Femur (tissue), 1 donor: Measurements from ENCODE around the gene KCNK1.

Source experiments
- DNase-seq: peaks from one replicate; pipeline ENCODE4 v3.0.0-alpha.2; 2017

KCNK1 gene

GRCh38 chr1:233640179-233640578 lies 26.3 kb downstream of the KCNK1 start:
- DNase-seq: no peak

GRCh38 chr1:233641029-233641428 lies 27.1 kb downstream of the KCNK1 start:
- DNase-seq: no peak

- DNase-seq: no peak
Measured at GRCh38 chr1:233647073-233647472, 33.2 kb downstream of the KCNK1 start.

GRCh38 chr1:233647636-233648035 lies 33.7 kb downstream of the KCNK1 start:
- no peak for DNase-seq

- no peak for DNase-seq
Measured at GRCh38 chr1:233651061-233651460, 37.2 kb downstream of the KCNK1 start.

- DNase-seq: no peak
Measured at GRCh38 chr1:233651563-233652233, 37.8 kb downstream of the KCNK1 start.

GRCh38 chr1:233652526-233652925 lies 38.6 kb downstream of the KCNK1 start:
- DNase-seq: no peak

- no peak for DNase-seq
Measured at GRCh38 chr1:233654658-233655280, 40.9 kb downstream of the KCNK1 start.

- DNase-seq: no peak
Measured at GRCh38 chr1:233655301-233655740, 41.4 kb downstream of the KCNK1 start.

GRCh38 chr1:233656032-233656635 lies 42.2 kb downstream of the KCNK1 start:
- DNase-seq: no peak

GRCh38 chr1:233656687-233657086 lies 42.8 kb downstream of the KCNK1 start:
- no peak for DNase-seq

GRCh38 chr1:233657466-233657865 lies 43.6 kb downstream of the KCNK1 start:
- no peak for DNase-seq

GRCh38 chr1:233659495-233659894 lies 45.6 kb downstream of the KCNK1 start:
- DNase-seq: no peak

- DNase-seq: no peak
Measured at GRCh38 chr1:233661376-233662159, 47.7 kb downstream of the KCNK1 start.

- DNase-seq: no peak
Measured at GRCh38 chr1:233662575-233663304, 48.8 kb downstream of the KCNK1 start.

GRCh38 chr1:233664253-233664652 lies 50.3 kb downstream of the KCNK1 start:
- no peak for DNase-seq

GRCh38 chr1:233664804-233665574 lies 51.1 kb downstream of the KCNK1 start:
- DNase-seq: no peak

GRCh38 chr1:233665575-233666270 lies 51.8 kb downstream of the KCNK1 start:
- DNase-seq: no peak

GRCh38 chr1:233667741-233668140 lies 53.8 kb downstream of the KCNK1 start:
- DNase-seq: no peak

GRCh38 chr1:233668146-233668724 lies 54.3 kb downstream of the KCNK1 start:
- DNase-seq: peak; percentile 30

- DNase-seq: no peak
Measured at GRCh38 chr1:233668725-233669294, 54.9 kb downstream of the KCNK1 start.
